Activated naive CD8-positive, alpha-beta T cell treated with anti-CD3 and anti-CD28 coated beads, Interleukin-2, amount 50 U/mL, for 24 hours (primary cell): ENCODE data around the gene IL6.
"Not testable (repeated sequence)": the region's sequence is repeated elsewhere in the genome, so short reads cannot be mapped to it uniquely, and the experiment has no call there.

Experiments
- ATAC-seq: fragments of 150-1000 bp; cut with Tn5 transposase; one replicate; pipeline ENCODE4 v1.10.0; 2021
- DNase-seq: peaks from one replicate; pipeline ENCODE4 v3.0.0; 2021
- H3K27ac Mint-ChIP-seq: one replicate; pipeline ENCODE4 v1.8.0; 2021; ENCODE audit warnings: mild to moderate bottlenecking, mixed read lengths
- H3K27me3 Mint-ChIP-seq: one replicate; pipeline ENCODE4 v1.8.0; 2021; ENCODE audit warnings: mixed read lengths
- H3K36me3 Mint-ChIP-seq: one replicate; pipeline ENCODE4 v1.8.0; 2021; ENCODE audit warnings: low read depth, mixed read lengths
- H3K4me1 Mint-ChIP-seq: one replicate; pipeline ENCODE4 v1.8.0; 2021; ENCODE audit warnings: mixed read lengths
- H3K4me3 Mint-ChIP-seq: one replicate; pipeline ENCODE4 v1.8.0; 2021; ENCODE audit warnings: mild to moderate bottlenecking, moderate library complexity, mixed read lengths
- H3K9me3 Mint-ChIP-seq: one replicate; pipeline ENCODE4 v1.8.0; 2021; ENCODE audit warnings: mixed read lengths

Gene IL6

GRCh38 chr7:22771194-22771871 lies 44.3 kb downstream of the IL6 start:
- no peaks in the 10 kb centered on the region for H3K9me3 Mint-ChIP-seq
- H3K27ac Mint-ChIP-seq = no peak overlapping the region
- no peaks in the 10 kb centered on the region for H3K36me3 Mint-ChIP-seq

GRCh38 chr7:22771872-22772228 lies 44.9 kb downstream of the IL6 start:
- no peak overlapping the region for H3K27ac Mint-ChIP-seq
- ATAC-seq = no peak

More at GRCh38 chr7:22771194-22771871, 44.3 kb downstream of the IL6 start:
- no peak for DNase-seq
- Mint-ChIP-seq H3K4me1 (no peaks in the 10 kb centered on the region), H3K27me3 (peaks cover 30% of the 10 kb centered on the region), H3K4me3 (no peak overlapping the region)
- no peak for ATAC-seq

GRCh38 chr7:22772885-22773284 lies 45.9 kb downstream of the IL6 start:
- no peaks in the 10 kb centered on the region for H3K4me1 Mint-ChIP-seq
- peaks cover 21% of the 10 kb centered on the region for H3K27me3 Mint-ChIP-seq
- no peaks in the 10 kb centered on the region for H3K36me3 Mint-ChIP-seq
- H3K9me3 Mint-ChIP-seq = no peaks in the 10 kb centered on the region
- H3K27ac Mint-ChIP-seq = no peak overlapping the region
- ATAC-seq (no peak), DNase-seq (no peak)
- H3K4me3 Mint-ChIP-seq = no peak overlapping the region

More at GRCh38 chr7:22771872-22772228, 44.9 kb downstream of the IL6 start:
- DNase-seq = no peak
- Mint-ChIP-seq H3K4me3 (no peak overlapping the region), H3K27me3 (peaks cover 27% of the 10 kb centered on the region), H3K9me3 (no peaks in the 10 kb centered on the region), H3K36me3 (no peaks in the 10 kb centered on the region), H3K4me1 (no peaks in the 10 kb centered on the region)

GRCh38 chr7:22776964-22777363 lies 50.0 kb downstream of the IL6 start:
- ATAC-seq (no peak), DNase-seq (no peak)
- H3K27ac Mint-ChIP-seq = no peak overlapping the region
- no peak overlapping the region for H3K4me3 Mint-ChIP-seq
- peaks cover 5% of the 10 kb centered on the region for H3K27me3 Mint-ChIP-seq
- no peaks in the 10 kb centered on the region for H3K36me3 Mint-ChIP-seq
- H3K9me3 Mint-ChIP-seq = no peaks in the 10 kb centered on the region
- no peaks in the 10 kb centered on the region for H3K4me1 Mint-ChIP-seq

GRCh38 chr7:22779730-22780323 lies 52.8 kb downstream of the IL6 start:
- not testable (repeated sequence) for H3K27me3 Mint-ChIP-seq, H3K4me1 Mint-ChIP-seq, ATAC-seq, H3K36me3 Mint-ChIP-seq, H3K27ac Mint-ChIP-seq, H3K4me3 Mint-ChIP-seq, DNase-seq, H3K9me3 Mint-ChIP-seq

- DNase-seq (no peak), ATAC-seq (no peak)
- H3K4me3 Mint-ChIP-seq = no peak overlapping the region
- no peaks in the 10 kb centered on the region for H3K9me3 Mint-ChIP-seq
- peaks cover 5% of the 10 kb centered on the region for H3K27me3 Mint-ChIP-seq
- no peak overlapping the region for H3K27ac Mint-ChIP-seq
- no peaks in the 10 kb centered on the region for H3K4me1 Mint-ChIP-seq
- H3K36me3 Mint-ChIP-seq = no peaks in the 10 kb centered on the region
Measured at GRCh38 chr7:22781230-22781711, 54.3 kb downstream of the IL6 start.
